ENCODE measurements around the gene TRPV4.

DNA sequence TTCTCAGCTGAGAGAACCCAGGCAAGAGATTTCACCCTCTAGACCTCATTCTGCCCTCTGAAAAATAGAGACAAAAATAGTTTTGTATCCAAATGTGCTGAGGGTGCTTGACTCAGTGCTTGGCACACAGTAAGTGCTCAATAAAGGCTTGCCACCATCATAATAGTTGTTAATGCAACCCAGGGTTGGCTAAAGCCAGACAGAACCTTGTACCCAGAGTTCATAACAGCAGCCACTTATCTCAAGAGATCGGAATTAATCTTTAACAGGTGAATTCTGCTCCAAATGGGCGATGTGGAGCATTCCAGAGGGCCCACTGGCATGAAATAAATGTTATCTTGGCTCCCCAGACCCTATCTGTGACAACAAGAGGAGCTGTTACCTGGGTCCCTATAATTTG is 2.9 kb downstream of the TRPV4 start:
- TF ChIP-seq, protein P1, sequence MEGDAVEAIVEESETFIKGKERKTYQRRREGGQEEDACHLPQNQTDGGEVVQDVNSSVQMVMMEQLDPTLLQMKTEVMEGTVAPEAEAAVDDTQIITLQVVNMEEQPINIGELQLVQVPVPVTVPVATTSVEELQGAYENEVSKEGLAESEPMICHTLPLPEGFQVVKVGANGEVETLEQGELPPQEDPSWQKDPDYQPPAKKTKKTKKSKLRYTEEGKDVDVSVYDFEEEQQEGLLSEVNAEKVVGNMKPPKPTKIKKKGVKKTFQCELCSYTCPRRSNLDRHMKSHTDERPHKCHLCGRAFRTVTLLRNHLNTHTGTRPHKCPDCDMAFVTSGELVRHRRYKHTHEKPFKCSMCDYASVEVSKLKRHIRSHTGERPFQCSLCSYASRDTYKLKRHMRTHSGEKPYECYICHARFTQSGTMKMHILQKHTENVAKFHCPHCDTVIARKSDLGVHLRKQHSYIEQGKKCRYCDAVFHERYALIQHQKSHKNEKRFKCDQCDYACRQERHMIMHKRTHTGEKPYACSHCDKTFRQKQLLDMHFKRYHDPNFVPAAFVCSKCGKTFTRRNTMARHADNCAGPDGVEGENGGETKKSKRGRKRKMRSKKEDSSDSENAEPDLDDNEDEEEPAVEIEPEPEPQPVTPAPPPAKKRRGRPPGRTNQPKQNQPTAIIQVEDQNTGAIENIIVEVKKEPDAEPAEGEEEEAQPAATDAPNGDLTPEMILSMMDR (conservative IDR thresholded peaks at IDR 0.05; ENCODE audit: low read length) = no peak
- no peak for TF ChIP-seq EZH2phosphoT487 (IDR thresholded peaks at IDR 0.05; ENCODE audit: borderline replicate concordance, low read depth, low read length)

All from OCI-LY7 (cell line).